OCI-LY1 (cell line): ENCODE data around the gene ICE1.

Source experiments
- EZH2 ChIP-seq: fragments of 200-600 bp; sonication (generic), shearing (Covaris generic); IDR thresholded peaks from 2 replicates; pipeline ENCODE4 v1.8.0; 2017; ENCODE audit warnings: borderline replicate concordance, mixed run types, mild to moderate bottlenecking, antibody characterized with exemption, low read length, moderate library complexity, mixed read lengths
- TF ChIP-seq, protein P1 (sequence below): fragments of 200-600 bp; sonication (generic), shearing (Covaris generic); IDR thresholded peaks from 2 replicates; pipeline ENCODE4 v1.5.1; 2017; ENCODE audit warnings: mild to moderate bottlenecking, antibody characterized with exemption, low read length, moderate library complexity, mixed read lengths

- TF ChIP-seq, protein P1, sequence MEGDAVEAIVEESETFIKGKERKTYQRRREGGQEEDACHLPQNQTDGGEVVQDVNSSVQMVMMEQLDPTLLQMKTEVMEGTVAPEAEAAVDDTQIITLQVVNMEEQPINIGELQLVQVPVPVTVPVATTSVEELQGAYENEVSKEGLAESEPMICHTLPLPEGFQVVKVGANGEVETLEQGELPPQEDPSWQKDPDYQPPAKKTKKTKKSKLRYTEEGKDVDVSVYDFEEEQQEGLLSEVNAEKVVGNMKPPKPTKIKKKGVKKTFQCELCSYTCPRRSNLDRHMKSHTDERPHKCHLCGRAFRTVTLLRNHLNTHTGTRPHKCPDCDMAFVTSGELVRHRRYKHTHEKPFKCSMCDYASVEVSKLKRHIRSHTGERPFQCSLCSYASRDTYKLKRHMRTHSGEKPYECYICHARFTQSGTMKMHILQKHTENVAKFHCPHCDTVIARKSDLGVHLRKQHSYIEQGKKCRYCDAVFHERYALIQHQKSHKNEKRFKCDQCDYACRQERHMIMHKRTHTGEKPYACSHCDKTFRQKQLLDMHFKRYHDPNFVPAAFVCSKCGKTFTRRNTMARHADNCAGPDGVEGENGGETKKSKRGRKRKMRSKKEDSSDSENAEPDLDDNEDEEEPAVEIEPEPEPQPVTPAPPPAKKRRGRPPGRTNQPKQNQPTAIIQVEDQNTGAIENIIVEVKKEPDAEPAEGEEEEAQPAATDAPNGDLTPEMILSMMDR: no peak
- TF ChIP-seq EZH2: no peak
These were observed 31.9 kb downstream of the ICE1 start for GRCh38 chr5:5454391-5454790.
